GM12892 (cell line): ENCODE measurements around the gene ENOX1.

Experiments
- DNase-seq: peaks from one replicate; pipeline ENCODE4 v3.0.0; 2011; ENCODE audit not compliant: insufficient read length
- FAIRE-seq: peaks from 2 replicates; lab custom pipeline; 2011; peaks lifted over from hg19 to GRCh38; lab: Jason Lieb, UNC
- POLR2A ChIP-seq: IDR thresholded peaks from 2 replicates; pipeline ENCODE4 v1.6.1; 2011; ENCODE audit warnings: low read depth, low read length, control low read depth
- POLR2AphosphoS5 ChIP-seq: IDR thresholded peaks from 2 replicates; pipeline ENCODE4 v1.6.1; 2011; ENCODE audit warnings: low read depth, low read length, control low read depth
- TAF1 ChIP-seq: IDR thresholded peaks from 2 replicates; pipeline ENCODE4 v1.6.1; 2011; ENCODE audit warnings: low read depth, mild to moderate bottlenecking, control low read depth, low read length, borderline replicate concordance

Gene ENOX1

DNA sequence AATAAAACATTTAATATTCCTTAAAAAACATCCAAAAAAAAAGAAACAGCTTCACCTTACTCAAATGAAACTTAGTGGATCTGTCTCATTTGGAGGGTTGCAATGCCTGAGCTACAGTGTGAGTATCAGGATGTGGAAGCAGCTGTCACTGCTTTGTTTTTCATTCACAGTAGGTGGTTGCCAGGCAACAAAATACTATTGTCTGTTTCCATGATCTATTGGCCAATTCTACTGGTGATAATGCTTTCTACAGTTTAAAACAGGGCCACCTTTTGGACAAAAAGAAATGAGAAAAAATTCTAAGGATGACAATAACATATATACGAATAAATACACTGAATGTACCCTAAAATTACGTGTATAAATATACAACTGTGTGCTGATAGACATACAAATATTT, 3.0 kb downstream of the ENOX1 start:
- DNase-seq (no peak), FAIRE-seq (no peak)
- TF ChIP-seq POLR2A (no peak), POLR2AphosphoS5 (no peak), TAF1 (no peak)

- no peak for DNase-seq
- FAIRE-seq = no peak
- no peak for TF ChIP-seq TAF1
- TF ChIP-seq POLR2AphosphoS5 = no peak
- no peak for TF ChIP-seq POLR2A
These were observed 4.1 kb downstream of the ENOX1 start for GRCh38 chr13:43782686-43783085.

DNA sequence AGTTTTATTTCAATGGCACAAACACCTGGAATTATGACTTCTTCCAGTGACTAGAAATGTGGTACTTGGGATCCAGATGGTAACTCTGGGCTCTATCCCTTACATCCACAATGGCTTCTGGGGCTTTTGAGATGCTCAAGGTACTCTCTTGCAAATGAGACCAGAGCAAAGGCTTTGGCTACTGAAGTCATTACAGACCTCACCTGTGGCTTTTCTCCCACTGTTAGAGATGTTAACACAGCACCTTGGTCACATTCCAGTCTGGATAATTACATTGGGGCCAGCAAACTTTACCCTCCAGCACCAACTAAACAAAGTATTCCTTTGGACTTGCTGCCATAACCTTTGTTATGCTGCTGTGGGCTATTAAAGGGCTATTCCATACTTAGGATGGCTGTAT, 6.1 kb downstream of the ENOX1 start:
- no peak for FAIRE-seq
- no peak for DNase-seq
- TF ChIP-seq POLR2A = no peak
- no peak for TF ChIP-seq TAF1
- no peak for TF ChIP-seq POLR2AphosphoS5

- FAIRE-seq (no peak), DNase-seq (no peak)
- TF ChIP-seq TAF1 = no peak
- no peak for TF ChIP-seq POLR2AphosphoS5
- no peak for TF ChIP-seq POLR2A
These were observed 10.2 kb downstream of the ENOX1 start for GRCh38 chr13:43776501-43777079.

DNA sequence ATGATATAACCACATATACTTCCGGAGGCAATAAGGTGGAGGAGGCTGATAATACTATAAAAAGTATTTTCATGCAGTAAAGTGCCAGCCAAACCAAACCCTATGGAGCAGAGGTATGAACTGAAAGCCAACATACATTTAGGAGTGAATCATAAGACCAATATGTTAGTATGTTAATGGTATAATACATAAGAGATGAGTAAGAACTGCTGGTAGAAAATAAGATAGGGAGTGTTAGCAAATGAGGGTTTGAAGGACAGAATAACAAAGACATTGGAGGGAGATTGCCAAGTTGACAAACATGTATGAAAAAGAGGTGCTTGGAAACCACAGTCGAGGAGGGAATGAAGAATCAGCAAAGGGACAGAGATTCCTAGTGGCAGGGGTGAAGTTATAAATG, 10.8 kb downstream of the ENOX1 start:
- FAIRE-seq (no peak), DNase-seq (no peak)
- TF ChIP-seq TAF1 (no peak), POLR2AphosphoS5 (no peak), POLR2A (no peak)

DNA sequence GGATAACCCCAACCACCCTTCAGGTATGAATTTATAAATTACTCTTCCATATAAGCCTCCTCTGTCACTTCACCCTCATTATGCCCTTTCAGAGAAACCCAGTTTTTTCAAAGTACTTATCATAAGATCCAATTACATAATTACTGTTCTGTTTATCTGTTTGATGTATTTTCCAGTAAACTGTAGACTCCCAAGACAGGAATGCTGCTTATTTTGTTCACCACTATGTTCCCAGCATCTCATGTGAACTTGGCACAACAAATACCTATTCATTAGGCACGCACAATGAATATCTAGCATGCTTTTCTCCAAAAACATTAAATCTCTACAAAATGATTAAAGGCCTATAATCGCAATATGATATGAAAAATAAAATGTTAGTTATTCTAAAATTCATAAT, 13.2 kb downstream of the ENOX1 start:
- TF ChIP-seq TAF1 (no peak), POLR2A (no peak), POLR2AphosphoS5 (no peak)
- FAIRE-seq = no peak
- no peak for DNase-seq

GRCh38 chr13:43770871-43771270, 15.9 kb downstream of the ENOX1 start:
- FAIRE-seq (no peak), DNase-seq (no peak)
- TF ChIP-seq POLR2AphosphoS5 (no peak), POLR2A (no peak), TAF1 (no peak)

DNA sequence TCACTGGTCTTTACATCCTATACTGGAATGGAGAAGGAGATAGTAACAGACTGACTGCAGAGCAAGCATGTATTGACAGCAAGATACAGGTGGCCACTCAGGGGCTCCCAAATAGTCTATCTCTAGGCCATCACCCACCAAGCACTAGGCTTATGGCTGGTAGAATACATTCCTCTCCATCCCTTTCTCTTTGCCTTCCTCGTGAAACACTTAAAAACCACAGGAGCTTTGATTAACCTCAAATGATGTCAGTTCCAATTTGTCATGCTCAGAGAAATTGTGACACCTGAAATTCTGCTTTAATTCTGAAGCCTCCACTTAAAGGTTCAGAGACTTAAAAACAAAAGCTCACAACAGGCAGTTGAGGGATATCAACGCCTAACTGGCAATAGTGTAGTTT, 17.2 kb downstream of the ENOX1 start:
- TF ChIP-seq POLR2A (no peak), POLR2AphosphoS5 (no peak), TAF1 (no peak)
- no peak for FAIRE-seq
- no peak for DNase-seq

DNA sequence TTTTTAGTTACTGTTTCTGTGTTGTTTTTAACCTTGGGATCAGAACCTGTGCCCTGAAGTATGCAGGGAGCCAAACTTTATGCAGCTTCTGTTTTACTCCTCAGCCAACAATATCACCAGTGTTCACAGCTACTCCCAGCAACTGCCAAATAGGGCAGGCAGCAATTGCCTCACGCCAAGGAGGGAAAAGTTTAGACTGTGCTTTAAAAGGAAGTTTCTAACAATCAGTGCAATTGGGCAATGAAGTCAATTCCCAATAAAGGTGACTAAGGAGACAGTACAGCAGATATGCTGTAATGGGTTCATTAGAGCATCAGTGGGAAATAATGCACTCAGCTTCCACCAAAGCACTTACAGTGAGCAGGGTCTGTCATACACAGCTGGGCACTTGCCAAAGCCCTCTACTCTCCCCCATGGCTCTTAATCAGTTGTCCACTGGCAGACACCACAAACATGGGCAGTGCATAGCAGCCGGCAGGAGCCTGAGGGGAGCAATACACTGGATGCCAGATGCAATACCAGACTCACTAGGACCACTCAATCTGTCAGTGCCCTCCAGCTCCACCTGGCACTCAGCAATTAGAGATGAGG, 19.3 kb downstream of the ENOX1 start:
- no peak for FAIRE-seq
- DNase-seq = no peak
- no peak for TF ChIP-seq POLR2A
- no peak for TF ChIP-seq TAF1
- TF ChIP-seq POLR2AphosphoS5 = no peak

GRCh38 chr13:43766725-43767124, 20.0 kb downstream of the ENOX1 start:
- DNase-seq (no peak), FAIRE-seq (no peak)
- no peak for TF ChIP-seq TAF1
- TF ChIP-seq POLR2AphosphoS5 = no peak
- TF ChIP-seq POLR2A = no peak

GRCh38 chr13:43764349-43764748, 22.4 kb downstream of the ENOX1 start:
- no peak for DNase-seq
- FAIRE-seq = no peak
- no peak for TF ChIP-seq POLR2AphosphoS5
- TF ChIP-seq TAF1 = no peak
- TF ChIP-seq POLR2A = no peak

DNA sequence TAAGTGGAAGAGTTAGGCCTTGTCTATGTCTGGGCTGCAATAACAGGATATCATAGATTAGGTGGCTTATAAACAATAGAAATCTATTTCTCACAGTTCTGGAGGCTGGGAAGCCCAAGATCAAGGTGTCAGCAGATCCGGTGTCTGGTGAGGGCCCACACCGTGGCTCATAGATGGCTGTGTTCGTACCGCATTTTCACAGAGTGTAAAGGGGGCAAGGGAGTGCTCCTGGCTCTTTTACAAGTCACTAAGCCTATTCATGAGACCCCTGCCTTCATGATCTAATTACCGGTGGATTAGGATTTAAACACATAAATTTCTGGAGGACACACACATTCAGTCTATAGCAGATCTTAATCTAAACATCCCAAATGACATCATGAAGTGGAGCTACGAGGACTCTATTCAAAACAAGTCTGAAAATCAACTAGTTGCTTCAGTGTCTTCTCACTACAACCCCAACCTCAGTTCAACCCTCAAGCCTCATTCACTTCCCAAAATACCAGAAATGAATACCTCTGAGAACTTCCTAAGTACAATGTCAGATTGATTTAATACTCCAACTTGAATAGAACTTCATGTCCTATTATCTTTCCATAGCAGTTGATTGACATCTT, 23.5 kb downstream of the ENOX1 start:
- FAIRE-seq (no peak), DNase-seq (no peak)
- TF ChIP-seq POLR2AphosphoS5 (no peak), POLR2A (no peak), TAF1 (no peak)
